ENCODE measurements around the gene SUCNR1. TPM values are rescaled to one million over a fixed set of nuclear protein-coding genes. Genes with fewer than 3 reads are reported as not detected.

The SUCNR1 gene
- total RNA-seq, 2 donors from 2014 or later, result 0.26 to 0.33 TPM

DNA sequence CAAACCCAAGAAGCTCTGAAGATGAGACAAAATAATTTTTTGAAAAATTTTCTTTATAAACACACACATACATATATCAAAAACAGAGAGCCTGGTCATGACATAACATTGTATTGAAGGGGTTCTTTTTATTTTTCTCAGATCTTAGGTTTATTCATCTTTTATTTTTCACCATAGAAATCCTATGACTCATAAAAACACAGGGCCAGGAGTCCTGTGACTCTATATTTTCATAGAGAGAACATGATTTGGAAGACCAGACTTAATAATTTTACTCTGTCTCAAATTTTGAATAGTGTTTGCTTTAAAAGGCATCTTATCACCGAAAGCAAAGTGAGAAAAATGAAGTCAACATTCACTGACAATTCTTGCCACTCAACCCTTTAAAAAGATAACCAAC is 57.7 kb downstream of the SUCNR1 start:
- 82% methylated on average over 1 of the region's 1 CpG for WGBS, 2 donors

DNA sequence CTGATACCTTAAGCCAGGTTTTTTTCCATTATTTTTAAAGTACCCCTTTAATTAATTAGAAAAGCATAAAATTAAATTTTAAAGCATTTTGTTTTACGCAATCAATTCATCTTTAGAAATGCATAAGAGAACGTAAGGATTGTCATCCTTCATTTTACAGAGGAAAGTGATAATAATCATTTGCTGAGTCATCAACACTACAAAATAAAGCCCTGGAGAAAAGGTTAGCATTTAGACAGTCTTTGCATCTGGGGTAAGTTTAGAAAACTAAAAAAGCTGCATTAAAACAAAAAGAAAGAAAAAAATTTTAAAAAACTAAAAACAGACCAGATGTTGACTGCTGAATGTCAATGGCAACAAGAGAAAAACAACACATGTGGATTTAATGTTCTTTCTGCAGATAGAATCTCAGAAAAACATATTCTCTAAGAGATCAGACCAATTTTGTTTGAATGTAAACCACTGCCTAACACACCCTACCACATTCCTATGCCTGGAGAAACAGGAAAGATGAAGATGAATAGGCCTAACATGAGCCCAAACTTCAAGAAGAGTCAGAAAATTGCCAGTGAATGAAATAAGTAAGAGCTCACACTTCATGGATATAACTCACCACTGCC is 59.9 kb downstream of the SUCNR1 start:
- H3K4me3 ChIP-seq, result no peak overlapping the region
- no peaks in the 10 kb centered on the region for H3K36me3 ChIP-seq (replicated peaks in 1 of 2; ENCODE audit: insufficient read depth in 1 of 2, low read depth in 2 of 2)
- TF ChIP-seq, protein P1, sequence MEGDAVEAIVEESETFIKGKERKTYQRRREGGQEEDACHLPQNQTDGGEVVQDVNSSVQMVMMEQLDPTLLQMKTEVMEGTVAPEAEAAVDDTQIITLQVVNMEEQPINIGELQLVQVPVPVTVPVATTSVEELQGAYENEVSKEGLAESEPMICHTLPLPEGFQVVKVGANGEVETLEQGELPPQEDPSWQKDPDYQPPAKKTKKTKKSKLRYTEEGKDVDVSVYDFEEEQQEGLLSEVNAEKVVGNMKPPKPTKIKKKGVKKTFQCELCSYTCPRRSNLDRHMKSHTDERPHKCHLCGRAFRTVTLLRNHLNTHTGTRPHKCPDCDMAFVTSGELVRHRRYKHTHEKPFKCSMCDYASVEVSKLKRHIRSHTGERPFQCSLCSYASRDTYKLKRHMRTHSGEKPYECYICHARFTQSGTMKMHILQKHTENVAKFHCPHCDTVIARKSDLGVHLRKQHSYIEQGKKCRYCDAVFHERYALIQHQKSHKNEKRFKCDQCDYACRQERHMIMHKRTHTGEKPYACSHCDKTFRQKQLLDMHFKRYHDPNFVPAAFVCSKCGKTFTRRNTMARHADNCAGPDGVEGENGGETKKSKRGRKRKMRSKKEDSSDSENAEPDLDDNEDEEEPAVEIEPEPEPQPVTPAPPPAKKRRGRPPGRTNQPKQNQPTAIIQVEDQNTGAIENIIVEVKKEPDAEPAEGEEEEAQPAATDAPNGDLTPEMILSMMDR (IDR thresholded peaks at IDR 0.05), result no peak
- TF ChIP-seq POLR2A (IDR thresholded peaks at IDR 0.05), result no peak
- intact Hi-C loops (cut with DNase I), result no loop called here
- WGBS, 2 donors, result 87 to 91% methylated on average over 2 of the region's 2 CpGs
- H3K27me3 ChIP-seq, result no peaks in the 10 kb centered on the region
- H3K4me1 ChIP-seq, result no peaks in the 10 kb centered on the region
- no peak for DNase-seq
- no peaks in the 10 kb centered on the region for H3K9me3 ChIP-seq
- ATAC-seq, result no peak
- H3K27ac ChIP-seq, result no peak overlapping the region

More for the DNA sequence above, 57.7 kb downstream of the SUCNR1 start:
- Histone ChIP-seq H3K9me3 (no peaks in the 10 kb centered on the region), H3K27ac (no peak overlapping the region), H3K4me1 (no peaks in the 10 kb centered on the region), H3K4me3 (no peak overlapping the region), H3K27me3 (no peaks in the 10 kb centered on the region), H3K36me3 (replicated peaks in 1 of 2; ENCODE audit: insufficient read depth in 1 of 2, low read depth in 2 of 2) (no peaks in the 10 kb centered on the region)
- ATAC-seq, result no peak
- no peak for DNase-seq
- TF ChIP-seq, protein P1 (IDR thresholded peaks at IDR 0.05), result no peak
- TF ChIP-seq POLR2A (IDR thresholded peaks at IDR 0.05), result no peak
- intact Hi-C loops (cut with DNase I), result no loop called here

Other genes with a start within 250 kb of the SUCNR1 start
- gene AADACL2, start 139.7 kb upstream of the SUCNR1 start, total RNA-seq, result not detected
- 1 to 10 TPM; 7.3 to 8.0 TPM for gene AADAC, start 59.5 kb upstream of the SUCNR1 start, total RNA-seq